ENCODE measurements around the gene GRB7.
"Not testable (repeated sequence)": the region's sequence is repeated elsewhere in the genome, so short reads cannot be mapped to it uniquely, and the experiment has no call there.

The GRB7 gene

GRCh38 chr17:39736319-39737165 is 1.2 kb upstream of the GRB7 start:
- DNase-seq (ENCODE audit: low read depth): no peak

- DNase-seq (ENCODE audit: low read depth): no peak
These were observed 455 bp upstream of the GRB7 start for GRCh38 chr17:39737206-39737759.

DNA sequence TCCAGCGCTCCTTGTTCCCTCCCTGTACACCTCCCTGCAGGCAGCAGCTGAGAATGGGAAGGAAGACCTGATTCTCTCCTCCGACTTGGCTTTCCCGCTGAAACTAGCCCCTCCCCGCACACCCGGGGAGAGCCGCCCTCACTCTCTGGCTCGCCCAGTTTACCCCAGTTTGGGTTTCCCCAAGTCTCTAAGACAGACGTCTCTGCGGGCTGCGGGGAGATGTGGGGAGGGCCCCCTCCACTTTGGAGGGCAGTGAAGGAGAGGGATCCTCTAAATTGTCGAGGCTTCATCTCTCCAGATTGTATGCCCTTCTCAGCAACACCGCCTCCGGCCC is 797 bp downstream of the GRB7 start:
- DNase-seq (ENCODE audit: low read depth): no peak

DNA sequence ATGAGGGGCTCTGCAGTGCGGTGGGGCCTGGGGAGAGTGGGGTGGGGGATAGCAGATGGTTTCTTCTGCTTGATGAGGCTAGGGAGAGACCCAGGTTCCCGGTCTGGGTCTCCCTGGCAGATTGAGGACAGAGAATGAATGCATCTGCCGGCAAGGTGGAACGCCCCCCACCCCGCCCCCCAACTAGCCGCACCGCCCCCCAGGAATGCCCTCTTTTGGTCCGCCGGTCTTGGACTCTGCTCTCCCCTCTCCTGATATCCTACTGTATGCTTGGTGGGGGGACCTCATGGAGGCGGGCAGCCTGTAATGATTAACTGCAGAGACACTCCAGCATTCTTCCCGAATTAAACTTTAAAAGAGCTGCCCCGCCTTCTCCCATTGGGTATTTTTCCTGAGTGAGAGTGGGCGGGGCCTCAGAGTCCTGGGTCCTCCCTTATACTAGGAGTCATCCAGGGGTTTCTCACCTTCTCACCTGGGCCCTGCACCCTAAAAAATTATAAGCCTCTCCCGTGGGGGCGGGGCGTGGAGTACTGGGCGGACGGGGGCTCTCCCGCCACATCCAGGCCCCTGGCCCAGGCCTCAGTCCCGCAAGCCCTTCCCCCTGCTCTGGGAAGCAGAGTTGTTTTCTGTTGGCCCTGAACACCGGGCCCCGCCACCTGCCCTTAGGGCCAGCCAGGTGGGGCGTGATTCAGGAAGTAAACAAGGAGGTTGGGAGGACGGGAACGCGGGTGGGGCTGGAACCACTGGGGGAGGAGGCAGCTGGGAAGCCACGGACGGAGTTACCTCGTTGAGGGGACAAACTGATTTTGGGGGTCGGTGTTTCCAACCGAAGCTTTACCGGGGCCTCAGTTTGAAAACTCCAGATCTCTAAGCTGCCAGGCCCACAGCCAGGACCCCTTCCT is 1.5 kb downstream of the GRB7 start:
- DNase-seq (ENCODE audit: low read depth): no peak

DNA sequence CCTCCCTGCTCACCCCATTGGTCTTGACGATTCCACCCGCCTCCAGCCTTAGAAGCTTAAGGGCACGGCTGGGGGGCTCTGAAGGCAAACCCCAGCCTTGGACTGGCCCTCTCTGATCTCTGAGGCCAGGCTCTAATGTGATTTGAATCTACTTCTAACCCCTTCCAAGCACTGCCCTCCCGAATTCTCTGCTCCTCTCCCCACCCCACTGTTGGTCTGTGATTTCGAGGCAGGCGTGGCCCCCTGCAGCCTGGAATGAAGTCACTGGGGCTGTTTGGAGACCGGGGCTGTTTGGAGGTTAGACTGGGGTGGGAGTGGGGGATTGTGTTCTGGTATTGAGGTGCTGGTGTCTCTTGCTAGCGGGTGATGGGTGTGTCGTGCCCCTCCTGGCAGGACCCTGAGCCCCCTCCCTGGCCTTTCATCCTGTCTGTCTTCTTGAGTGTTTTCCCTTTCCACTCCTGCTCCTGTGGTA is 2.2 kb downstream of the GRB7 start:
- no peak for DNase-seq (ENCODE audit: low read depth)

DNA sequence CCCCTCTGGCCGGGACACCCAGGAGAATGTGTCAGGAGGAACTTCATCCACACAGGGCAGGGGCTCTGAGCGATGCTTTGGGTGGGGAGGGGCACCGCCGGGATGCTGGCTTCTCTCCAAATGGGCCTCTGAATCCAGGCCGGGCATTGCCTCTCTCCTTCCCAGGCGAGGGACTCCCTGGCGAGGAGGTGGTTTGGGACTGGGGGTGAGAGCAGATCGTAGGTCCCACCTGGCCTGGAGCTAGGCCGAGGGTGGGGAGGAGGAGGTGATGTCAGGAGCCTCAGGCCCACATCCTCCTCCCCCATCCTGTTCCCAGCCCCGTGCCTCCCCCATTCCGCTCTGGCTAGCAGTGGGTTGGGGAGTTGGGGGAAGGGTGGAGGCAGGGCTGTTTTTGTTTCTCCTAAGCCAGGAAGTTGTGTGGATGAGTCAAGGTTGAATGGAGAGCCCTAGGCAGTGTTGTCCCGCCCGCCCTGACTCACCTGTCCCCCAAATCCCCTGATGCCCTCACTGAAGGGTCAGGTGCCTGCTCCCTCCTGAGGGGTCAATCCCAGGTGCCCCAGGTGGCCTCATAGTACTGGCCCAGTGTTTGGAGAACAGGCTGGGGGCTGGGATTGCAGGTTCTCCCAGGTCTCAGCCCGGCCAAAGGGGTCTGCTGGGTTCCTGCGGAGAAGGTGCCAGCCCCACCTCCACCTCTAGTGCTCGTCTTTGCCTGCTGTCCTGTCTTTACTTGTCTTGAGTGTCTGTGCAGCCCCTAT is 2.8 kb downstream of the GRB7 start:
- no peak for DNase-seq (ENCODE audit: low read depth)

GRCh38 chr17:39742126-39742855 is 4.6 kb downstream of the GRB7 start:
- DNase-seq (ENCODE audit: low read depth): no peak

GRCh38 chr17:39742856-39743436 is 5.2 kb downstream of the GRB7 start:
- no peak for DNase-seq (ENCODE audit: low read depth)

- no peak for DNase-seq (ENCODE audit: low read depth)
These were observed 6.5 kb downstream of the GRB7 start for GRCh38 chr17:39744075-39744835.

- DNase-seq (ENCODE audit: low read depth): no peak
These were observed 7.1 kb downstream of the GRB7 start for GRCh38 chr17:39744836-39745215.

DNA sequence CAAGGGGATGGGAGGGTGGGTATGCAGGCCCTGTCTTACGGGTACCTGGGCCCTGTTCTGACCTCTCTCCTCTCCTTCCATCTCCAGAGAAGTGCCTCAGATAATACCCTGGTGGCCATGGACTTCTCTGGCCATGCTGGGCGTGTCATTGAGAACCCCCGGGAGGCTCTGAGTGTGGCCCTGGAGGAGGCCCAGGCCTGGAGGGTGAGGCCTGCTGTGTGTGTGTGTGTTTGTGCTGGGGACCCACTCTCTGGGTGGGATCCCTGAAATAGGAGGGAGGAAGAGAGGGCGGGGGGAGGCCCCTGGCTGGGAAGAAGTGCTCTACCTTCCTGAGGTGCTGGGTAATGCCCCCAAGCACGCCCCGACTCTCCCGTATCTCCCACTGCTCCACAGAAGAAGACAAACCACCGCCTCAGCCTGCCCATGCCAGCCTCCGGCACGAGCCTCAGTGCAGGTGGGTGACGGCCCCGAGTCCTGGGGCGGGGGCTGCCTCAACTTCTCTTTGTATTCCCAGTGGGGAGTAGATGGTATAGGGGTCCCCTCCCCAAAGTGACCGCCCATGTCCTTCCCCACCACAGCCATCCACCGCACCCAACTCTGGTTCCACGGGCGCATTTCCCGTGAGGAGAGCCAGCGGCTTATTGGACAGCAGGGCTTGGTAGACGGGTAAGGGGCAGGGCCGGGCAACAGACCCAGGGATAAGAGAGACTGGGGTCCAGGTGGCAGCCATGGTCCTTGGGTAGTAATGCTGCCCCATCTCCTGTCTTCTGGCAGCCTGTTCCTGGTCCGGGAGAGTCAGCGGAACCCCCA is 7.8 kb downstream of the GRB7 start:
- DNase-seq (ENCODE audit: low read depth): no peak

DNA sequence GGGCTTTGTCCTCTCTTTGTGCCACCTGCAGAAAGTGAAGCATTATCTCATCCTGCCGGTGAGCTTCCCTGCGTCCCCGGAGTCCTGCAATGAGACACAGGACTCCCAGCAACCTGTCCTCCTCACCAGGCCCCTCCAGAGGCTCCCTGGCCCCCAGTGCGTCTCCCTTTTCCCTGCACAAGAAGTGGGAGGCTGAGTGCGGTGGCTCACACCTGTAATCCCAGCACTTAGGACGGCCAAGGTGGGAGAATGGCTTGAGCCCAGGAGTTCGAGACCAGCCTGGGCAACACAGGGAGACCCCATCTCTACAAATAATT is 8.4 kb downstream of the GRB7 start:
- no peak for DNase-seq (ENCODE audit: low read depth)

DNA sequence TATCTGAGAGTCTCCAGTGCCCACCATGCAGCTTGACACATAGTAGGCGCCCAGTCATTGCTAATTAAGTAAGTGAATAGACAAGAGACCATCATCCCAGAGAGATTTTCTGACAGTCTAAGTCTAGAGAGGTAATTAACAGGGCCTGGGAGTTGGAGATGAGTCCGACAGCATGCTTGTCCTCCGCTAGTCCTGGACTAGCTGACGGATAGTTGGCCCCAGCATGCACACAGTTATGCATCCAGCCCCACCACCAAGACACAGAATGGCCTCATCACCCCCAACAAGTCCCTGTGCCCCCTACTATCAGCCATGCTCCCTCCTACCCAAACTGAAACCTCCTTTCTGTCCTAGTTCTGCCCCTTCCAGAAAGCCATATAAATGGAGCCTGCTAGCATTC is 10.0 kb downstream of the GRB7 start:
- DNase-seq (ENCODE audit: low read depth): no peak

DNA sequence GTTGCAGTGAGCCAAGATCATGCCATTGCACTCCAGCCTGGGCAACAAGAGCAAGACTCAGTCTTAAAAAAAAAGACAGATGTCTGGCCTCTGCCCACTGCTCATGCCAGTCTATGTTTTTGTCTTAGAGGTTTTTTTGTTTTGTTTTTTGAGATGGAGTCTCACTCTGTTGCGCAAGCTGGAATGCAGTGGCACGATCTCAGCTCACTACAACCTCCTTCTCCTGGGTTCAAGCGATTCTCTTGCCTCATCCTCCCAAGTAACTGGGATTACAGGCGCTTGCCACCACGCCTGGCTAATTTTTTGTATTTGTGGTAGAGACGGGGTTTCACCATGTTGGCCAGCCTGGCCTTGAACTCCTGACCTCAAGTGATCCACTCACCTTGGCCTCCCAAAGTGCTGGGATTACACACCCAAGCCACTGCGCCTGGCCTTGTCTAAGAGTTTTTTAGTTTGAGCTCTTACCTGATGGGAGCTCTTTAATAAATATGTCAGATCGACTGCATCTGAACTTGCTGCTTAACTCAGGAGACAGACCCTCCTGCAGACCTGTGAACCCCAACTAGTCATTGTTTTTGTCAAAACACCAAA is 10.8 kb downstream of the GRB7 start:
- DNase-seq (ENCODE audit: low read depth): not testable (repeated sequence)

DNA sequence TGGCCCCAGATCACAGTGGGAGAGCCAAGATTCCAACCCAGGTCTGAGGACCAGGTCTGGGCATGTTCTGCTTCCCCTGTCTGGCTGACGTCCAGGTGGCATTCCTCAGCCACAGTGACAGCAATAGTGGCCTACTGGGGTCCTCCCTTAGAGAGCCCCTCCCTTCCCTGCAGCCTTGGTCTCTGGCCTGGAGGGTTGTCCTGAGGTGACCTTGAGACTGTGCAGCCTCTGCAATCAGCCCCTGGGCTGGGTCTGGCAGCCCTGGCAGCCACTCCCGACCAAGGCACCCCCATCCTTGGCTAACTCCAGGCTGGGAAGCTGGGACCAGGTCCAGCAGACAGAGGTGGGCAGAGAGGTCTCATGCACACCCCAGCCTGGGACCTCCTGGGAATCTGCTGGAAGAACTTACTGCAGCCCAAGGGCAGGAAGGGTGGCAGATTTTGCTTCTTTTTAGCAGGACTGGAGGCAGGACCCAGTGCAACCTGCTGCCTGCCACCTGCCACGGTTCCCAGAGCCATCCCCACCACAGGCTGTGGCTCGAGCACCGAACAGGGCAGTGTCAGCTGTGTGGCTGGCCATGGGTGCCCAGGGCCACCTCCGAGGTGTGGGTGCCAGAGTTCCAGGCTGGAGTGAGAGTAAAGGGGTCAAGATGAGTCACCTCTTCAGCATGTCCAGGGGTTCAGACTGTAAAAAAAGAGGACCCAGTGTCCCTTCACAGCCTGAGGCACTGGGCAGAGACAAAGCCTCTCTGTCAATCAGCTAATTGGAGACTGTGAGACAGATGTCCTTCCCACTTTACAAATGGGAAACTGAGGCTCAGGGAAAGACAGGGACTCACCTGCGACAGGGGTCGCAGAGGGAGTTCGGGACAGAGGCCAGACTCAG is 12.6 kb downstream of the GRB7 start:
- no peak for DNase-seq (ENCODE audit: low read depth)

GRCh38 chr17:39751016-39751543 is 13.3 kb downstream of the GRB7 start:
- DNase-seq (ENCODE audit: low read depth): no peak

GRCh38 chr17:39751637-39752036 is 13.9 kb downstream of the GRB7 start:
- DNase-seq (ENCODE audit: low read depth): no peak
